ENCODE results near the gene CGA.
"Not testable (repeated sequence)": the region's sequence is repeated elsewhere in the genome, so short reads cannot be mapped to it uniquely, and the experiment has no call there.

- not testable (repeated sequence) for TF ChIP-seq CTCF (IDR thresholded peaks at IDR 0.05; ENCODE audit: poor library complexity); EZH2phosphoT487 (IDR thresholded peaks at IDR 0.05; ENCODE audit: low read depth, severe bottlenecking, unreplicated experiment); EZH2 (IDR thresholded peaks at IDR 0.05; ENCODE audit: borderline replicate concordance)
Measured at GRCh38 chr6:87139927-87140326, 45.0 kb upstream of the CGA start.
